HG03571 (cell line): ENCODE measurements around the gene WNT4.

Experiments
- ATAC-seq: cut with Tn5 transposase; IDR thresholded peaks from one replicate; pipeline ENCODE4 v1.9.1; 2021; ENCODE audit not compliant: unreplicated experiment

WNT4 gene

GRCh38 chr1:22143065-22144033, at the start of gene WNT4:
Gene WNT4 (minus strand): TSS chr1:22143097. CDS start chr1:22142922, 175 bp downstream.
- no peak for ATAC-seq

- ATAC-seq, result no peak
Measured at GRCh38 chr1:22190731-22191130, 47.8 kb upstream of the WNT4 start.

GRCh38 chr1:22190251-22190650, 47.4 kb upstream of the WNT4 start:
- ATAC-seq, result no peak

GRCh38 chr1:22189619-22190018, 46.7 kb upstream of the WNT4 start:
- no peak for ATAC-seq

GRCh38 chr1:22188914-22189313, 46.0 kb upstream of the WNT4 start:
- ATAC-seq, result no peak

- ATAC-seq, result no peak
Measured at GRCh38 chr1:22188436-22188835, 45.5 kb upstream of the WNT4 start.

- no peak for ATAC-seq
Measured at GRCh38 chr1:22186311-22186710, 43.4 kb upstream of the WNT4 start.

GRCh38 chr1:22184892-22185612, 42.2 kb upstream of the WNT4 start:
- ATAC-seq, result no peak

- no peak for ATAC-seq
Measured at GRCh38 chr1:22184454-22184853, 41.6 kb upstream of the WNT4 start.

GRCh38 chr1:22182715-22183114, 39.8 kb upstream of the WNT4 start:
- ATAC-seq, result no peak

GRCh38 chr1:22179197-22179803, 36.4 kb upstream of the WNT4 start:
- no peak for ATAC-seq

GRCh38 chr1:22177354-22178003, 34.6 kb upstream of the WNT4 start:
- ATAC-seq, result no peak

- ATAC-seq, result no peak
Measured at GRCh38 chr1:22176258-22176657, 33.4 kb upstream of the WNT4 start.

GRCh38 chr1:22174446-22175220, 31.7 kb upstream of the WNT4 start:
- no peak for ATAC-seq

GRCh38 chr1:22171951-22172715, 29.2 kb upstream of the WNT4 start:
- no peak for ATAC-seq

- ATAC-seq, result no peak
Measured at GRCh38 chr1:22169816-22170215, 26.9 kb upstream of the WNT4 start.

- no peak for ATAC-seq
Measured at GRCh38 chr1:22168412-22168973, 25.6 kb upstream of the WNT4 start.

- no peak for ATAC-seq
Measured at GRCh38 chr1:22166439-22166838, 23.5 kb upstream of the WNT4 start.
